Measurements from ENCODE around the gene DDIT4L. TPM values are rescaled to one million over a fixed set of nuclear protein-coding genes. Genes with fewer than 3 reads are reported as not detected.
"Not testable (repeated sequence)": the region's sequence is repeated elsewhere in the genome, so short reads cannot be mapped to it uniquely, and the experiment has no call there.

Gene DDIT4L
- total and polyA plus RNA-seq, 12 donors, result 0.14 to 2.1 (median 0.54) TPM

DNA sequence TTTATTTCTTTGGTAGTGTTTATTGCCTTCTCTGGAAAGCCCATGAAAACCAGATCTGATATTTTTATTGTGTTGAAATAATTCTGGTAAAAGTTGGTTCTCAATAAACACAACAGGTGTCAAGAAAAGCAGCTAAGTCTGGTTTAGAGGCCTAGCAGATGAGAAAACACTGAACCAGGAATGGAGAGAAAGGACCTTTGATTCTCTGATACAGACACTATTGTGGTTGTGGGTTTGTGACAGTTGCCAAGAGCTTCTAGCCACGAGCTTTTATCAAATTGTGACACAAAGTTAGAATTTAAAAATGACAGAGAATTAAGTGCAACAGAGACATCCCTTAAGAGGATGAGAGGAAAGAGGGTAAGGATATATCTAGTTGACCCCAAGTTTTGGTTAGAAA, 42.6 kb downstream of the DDIT4L start:
- DNase-seq (no peak), ATAC-seq (no peak)
- no peak overlapping the region for H3K27ac ChIP-seq
- no peak overlapping the region for H3K4me3 ChIP-seq
- 34 to 40% methylated on average over 1 of the region's 1 CpG for WGBS, 2 donors
- no peaks in the 10 kb centered on the region for H3K9me3 ChIP-seq
- H3K4me1 ChIP-seq, result no peaks in the 10 kb centered on the region
- TF ChIP-seq, protein P1, sequence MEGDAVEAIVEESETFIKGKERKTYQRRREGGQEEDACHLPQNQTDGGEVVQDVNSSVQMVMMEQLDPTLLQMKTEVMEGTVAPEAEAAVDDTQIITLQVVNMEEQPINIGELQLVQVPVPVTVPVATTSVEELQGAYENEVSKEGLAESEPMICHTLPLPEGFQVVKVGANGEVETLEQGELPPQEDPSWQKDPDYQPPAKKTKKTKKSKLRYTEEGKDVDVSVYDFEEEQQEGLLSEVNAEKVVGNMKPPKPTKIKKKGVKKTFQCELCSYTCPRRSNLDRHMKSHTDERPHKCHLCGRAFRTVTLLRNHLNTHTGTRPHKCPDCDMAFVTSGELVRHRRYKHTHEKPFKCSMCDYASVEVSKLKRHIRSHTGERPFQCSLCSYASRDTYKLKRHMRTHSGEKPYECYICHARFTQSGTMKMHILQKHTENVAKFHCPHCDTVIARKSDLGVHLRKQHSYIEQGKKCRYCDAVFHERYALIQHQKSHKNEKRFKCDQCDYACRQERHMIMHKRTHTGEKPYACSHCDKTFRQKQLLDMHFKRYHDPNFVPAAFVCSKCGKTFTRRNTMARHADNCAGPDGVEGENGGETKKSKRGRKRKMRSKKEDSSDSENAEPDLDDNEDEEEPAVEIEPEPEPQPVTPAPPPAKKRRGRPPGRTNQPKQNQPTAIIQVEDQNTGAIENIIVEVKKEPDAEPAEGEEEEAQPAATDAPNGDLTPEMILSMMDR (IDR thresholded peaks at IDR 0.05), result no peak
- H3K36me3 ChIP-seq, result no peaks in the 10 kb centered on the region
- H3K27me3 ChIP-seq, result no peaks in the 10 kb centered on the region
- intact Hi-C loops (cut with DNase I), result no loop called here

DNA sequence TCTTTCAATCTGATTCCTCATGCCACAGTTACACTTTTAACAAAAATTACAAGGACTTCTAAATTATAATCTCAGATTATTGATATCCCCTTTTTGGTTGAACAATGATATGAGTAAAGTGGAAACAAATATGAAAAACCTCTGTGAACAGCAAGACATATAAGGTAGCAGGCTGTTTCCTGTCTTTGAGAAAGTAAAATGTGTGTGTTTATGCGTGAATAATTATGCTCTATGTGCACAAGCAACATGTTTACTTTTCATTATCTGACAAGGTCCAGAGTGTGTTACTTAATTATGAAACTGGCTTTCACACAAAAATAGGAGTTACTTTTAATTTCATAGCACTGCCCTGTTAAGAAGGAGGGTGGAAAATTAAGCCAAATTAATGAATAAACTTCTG, 43.1 kb downstream of the DDIT4L start:
- Histone ChIP-seq H3K27me3 (no peaks in the 10 kb centered on the region), H3K9me3 (no peaks in the 10 kb centered on the region), H3K27ac (no peak overlapping the region), H3K4me3 (no peak overlapping the region), H3K4me1 (no peaks in the 10 kb centered on the region), H3K36me3 (no peaks in the 10 kb centered on the region)
- ATAC-seq (no peak), DNase-seq (no peak)
- TF ChIP-seq, protein P1 (IDR thresholded peaks at IDR 0.05), result no peak
- WGBS, 2 donors, result 74 to 83% methylated on average over 1 of the region's 1 CpG
- intact Hi-C loops (cut with DNase I), result no loop called here

DNA sequence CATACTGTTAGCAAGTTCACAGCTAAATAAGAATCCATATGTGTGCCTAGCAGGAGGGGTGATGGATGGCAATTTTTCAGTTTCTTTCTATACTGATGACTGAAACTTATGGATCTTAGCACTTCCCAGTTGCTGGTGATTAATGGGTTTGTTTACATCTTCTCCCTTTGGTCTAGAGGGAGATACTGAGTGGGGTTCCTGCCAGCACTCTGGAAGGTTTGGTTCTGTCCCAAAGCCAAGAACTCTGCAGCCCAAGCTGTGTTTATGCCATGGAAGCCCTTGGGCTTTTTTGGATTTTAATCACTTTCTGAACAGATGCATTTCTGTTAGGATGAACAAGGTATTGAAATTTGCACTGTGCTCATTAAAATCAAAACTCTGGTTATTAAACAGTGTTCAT, 43.5 kb downstream of the DDIT4L start:
- H3K4me3 ChIP-seq, result no peak overlapping the region
- DNase-seq, result no peak
- no peak overlapping the region for H3K27ac ChIP-seq
- peaks cover 0 to 3% (median 0%) of the 10 kb centered on the region in 11 donors for H3K9me3 ChIP-seq
- H3K4me1 ChIP-seq, result no peaks in the 10 kb centered on the region
- intact Hi-C loops (cut with DNase I), result no loop called here
- H3K27me3 ChIP-seq, result no peaks in the 10 kb centered on the region
- H3K36me3 ChIP-seq, result no peaks in the 10 kb centered on the region
- TF ChIP-seq, protein P1 (IDR thresholded peaks at IDR 0.05), result no peak
- ATAC-seq, result no peak

DNA sequence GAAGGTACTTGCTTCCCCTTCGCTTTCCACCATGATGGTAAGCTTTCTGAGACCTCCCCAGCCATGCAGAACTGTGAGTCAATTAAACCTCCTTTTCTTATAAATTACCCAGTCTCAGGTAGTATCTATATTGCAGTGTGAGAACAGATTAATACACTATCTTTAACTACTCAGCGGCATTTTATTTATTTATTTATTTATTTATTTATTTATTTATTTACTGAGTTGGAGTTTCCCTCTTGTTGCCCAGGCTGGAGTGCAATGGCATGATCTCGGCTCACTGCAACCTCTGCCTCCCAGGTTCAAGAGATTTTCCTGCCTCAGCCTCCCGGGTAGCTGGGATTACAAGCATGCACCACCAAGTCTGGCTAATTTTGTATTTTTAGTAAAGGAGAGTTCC, 52.9 kb downstream of the DDIT4L start:
- DNase-seq; H3K27ac ChIP-seq; intact Hi-C loops (cut with DNase I); H3K4me3 ChIP-seq; H3K36me3 ChIP-seq; ATAC-seq; H3K27me3 ChIP-seq; H3K4me1 ChIP-seq: not testable (repeated sequence)
- H3K9me3 ChIP-seq, result peaks cover 0 to 28% (median 10%) of the 10 kb centered on the region in 11 donors
- 95 to 96% methylated on average over 4 of the region's 4 CpGs for WGBS, 2 donors

Other genes with a start within 250 kb of the DDIT4L start
- gene DNAJB14, start 243.8 kb downstream of the DDIT4L start, total RNA-seq, result 10 to 100 TPM; 11.7 to 25.9 (median 20.8) TPM
- gene DNAJB14, start 243.8 kb downstream of the DDIT4L start, polyA plus RNA-seq, result 1 to 10 TPM; 4.7 to 8.5 TPM
- 100 to 1,000 TPM in 1 of 10 donors, 10 to 100 TPM in 9; 37.1 to 106 (median 49.4) TPM for gene H2AZ1, start 240.2 kb downstream of the DDIT4L start, total RNA-seq
- gene H2AZ1, start 240.2 kb downstream of the DDIT4L start, polyA plus RNA-seq, result 100 to 1,000 TPM in 1 of 2 donors, 10 to 100 TPM in 1; 34.8 to 211 TPM